HG02642 (cell line): ENCODE data around the gene RNF167.

Source experiments
- ATAC-seq: cut with Tn5 transposase; IDR thresholded peaks from one replicate; pipeline ENCODE4 v1.9.1; 2021; ENCODE audit warnings: mild to moderate bottlenecking; ENCODE audit not compliant: unreplicated experiment, poor library complexity

RNF167 gene

DNA sequence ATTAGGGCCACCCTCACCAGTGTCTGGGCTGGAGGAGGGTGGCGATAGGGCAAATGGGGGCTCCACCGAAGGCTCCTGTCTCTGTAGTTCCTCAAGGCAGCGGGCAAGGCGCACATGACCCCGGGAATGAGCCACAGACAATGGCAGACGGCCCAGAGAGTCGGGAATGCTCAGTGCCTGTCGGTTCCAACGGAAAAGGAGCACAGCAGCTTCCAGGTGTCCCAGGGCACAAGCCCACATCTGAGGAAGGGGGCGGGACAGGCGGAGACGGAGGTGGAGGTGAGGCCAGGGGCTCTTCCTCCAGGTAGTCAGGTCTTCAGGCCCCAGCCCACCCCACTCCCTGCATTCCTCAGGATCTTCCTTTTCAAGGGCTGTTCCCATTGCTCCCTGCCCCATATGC lies 32.7 kb downstream of the RNF167 start:
- no peak for ATAC-seq

DNA sequence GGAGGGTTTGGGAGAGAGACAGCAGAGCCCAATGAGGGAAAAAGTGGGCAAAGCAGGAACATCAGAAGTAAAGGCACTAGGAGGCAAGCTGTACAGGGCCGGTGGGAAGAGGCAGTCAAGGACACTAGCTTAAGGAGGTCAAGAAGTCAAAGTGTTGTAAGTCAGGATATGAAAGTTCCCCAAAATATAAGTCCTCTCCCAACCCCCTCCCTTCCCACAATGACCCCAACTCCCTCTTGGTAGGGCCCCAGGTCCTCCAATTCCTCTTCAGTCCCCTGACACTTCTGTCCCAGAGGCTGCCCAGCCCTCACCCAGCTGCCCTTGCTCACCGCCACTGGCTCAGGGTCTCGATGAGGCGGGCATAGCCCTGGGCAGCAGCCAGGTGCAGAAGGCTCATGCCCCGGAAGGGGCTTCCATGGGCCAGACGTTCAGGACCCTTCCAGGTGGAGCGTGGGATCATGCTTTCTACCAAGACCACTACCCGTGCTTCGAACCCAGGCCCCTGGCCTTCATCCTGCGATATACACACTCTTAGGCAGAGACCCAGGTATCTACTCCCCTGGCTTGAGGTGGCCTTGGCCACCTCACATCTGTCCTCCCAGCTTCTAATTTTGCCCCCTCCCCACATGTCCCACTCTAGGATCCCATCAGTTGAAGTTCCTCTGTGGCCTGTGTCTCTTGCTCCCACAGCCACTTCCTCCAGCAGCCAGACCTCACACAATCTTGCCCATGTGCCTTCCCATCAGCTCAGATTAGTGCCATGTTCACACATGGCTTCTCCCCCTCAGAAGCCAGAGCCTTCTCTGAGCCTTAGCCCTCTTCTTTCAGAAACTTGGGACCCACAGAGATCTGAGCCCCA lies 33.4 kb downstream of the RNF167 start:
- no peak for ATAC-seq

DNA sequence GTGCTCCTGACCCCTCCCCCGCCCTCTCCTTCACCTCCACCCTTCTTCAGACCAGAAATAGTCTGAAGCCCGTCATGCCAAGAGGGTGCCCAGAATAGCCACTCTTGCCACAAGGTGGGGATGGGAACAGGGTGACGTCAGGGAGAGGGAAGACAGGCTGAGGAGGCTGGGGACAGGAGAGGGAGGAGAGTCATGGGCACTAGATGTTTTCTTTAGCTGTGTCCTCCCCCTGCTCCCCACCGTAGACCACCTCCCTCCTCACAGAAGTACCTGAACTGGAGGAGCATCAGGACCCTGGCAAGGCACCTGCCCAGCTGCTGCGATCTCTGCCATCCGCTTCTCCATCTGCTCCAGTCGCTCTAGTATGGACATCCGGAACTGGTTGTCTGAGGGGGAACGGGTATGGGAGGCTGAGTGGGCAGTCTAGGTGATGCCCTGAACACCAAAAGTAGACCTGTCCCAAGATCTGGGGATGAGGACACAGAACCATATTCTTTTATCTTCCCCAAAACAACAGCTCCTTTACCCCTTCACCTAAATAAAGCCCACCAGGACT lies 34.1 kb downstream of the RNF167 start:
- ATAC-seq: no peak

DNA sequence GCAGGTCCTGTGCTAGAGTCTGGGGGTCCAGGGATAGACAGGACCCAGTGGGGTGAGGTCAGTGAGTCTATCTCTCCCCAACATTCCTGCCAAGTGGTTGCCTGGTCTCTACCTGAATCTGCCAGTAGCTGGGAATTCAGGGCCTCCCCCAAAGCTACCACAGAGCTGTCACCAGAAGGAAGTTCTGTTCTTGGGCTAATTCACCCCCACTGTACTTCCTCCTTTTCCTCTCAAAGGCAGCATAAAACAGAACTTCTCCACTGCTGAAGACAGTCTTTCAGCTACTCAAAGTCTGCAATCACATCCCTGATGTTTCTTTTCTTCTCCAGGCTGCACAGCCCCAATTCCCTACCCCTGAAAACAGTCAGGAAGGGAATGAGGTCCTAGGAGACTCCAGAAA lies 38.7 kb downstream of the RNF167 start:
- no peak for ATAC-seq

DNA sequence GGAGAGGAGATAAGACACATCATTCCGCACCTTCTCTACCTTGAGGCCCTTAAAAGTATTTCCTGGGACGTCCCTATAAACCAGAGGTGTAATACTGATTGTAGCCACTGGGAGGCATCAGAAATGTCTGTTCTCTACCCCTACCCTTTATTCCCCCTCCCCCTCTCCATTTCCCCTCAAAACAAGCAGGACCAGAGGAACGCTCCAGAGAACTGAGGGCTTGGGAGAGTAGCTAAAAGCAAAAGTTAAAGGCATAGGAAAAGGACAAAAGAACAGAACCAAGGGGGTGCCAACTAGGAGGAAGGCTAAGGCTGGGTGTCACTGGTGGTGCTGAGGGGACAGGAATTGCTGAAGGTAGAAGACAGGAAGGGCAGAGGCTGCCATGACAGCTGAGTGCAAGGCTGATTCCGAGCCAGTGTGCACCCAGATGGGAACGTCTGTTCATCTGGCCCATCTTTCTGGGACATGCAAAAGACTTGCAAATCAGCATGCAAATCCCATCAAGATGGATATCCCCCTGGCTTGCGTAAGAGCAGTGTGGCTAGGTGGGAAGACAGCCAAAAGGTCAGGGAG lies 40.7 kb downstream of the RNF167 start:
- no peak for ATAC-seq

DNA sequence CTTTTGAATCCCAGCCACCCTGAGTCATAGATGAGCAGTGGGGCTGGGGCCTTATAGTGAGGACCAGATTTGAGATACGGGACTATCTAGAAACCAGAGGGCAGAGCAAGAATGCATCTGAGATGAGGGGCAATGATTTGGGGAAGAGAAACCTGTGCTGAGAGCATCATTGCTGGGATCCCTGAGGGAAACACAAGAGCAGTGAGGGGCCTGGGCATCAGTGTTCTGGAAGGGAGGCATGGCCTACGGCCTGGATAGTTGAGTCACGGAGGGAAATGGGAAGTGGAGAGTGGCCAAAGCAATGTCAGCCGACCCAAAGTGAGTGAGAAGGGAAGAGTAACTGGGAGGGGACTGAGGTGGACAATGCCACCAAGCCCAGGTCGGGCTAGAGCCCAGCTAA lies 42.2 kb downstream of the RNF167 start:
- ATAC-seq: no peak

DNA sequence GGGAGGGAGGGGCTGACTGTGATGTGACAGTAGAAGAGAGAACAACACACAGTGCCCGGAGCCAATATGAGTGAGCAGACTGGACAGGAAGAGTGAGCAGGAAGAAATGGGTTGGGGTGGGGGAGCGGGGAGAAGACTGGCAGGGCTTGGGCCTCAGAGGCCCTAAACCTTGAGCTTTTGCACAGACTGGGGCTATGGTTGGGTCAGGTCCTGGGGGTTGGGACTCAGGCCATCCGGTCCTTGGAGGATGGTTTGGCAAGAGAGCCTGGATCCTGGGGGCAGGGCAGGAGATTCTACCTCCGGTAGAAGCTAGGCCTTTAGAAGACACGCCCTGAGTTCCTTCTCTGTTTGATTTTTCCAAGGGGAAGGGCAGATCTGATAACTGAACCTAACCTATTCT lies 46.3 kb downstream of the RNF167 start:
- no peak for ATAC-seq

DNA sequence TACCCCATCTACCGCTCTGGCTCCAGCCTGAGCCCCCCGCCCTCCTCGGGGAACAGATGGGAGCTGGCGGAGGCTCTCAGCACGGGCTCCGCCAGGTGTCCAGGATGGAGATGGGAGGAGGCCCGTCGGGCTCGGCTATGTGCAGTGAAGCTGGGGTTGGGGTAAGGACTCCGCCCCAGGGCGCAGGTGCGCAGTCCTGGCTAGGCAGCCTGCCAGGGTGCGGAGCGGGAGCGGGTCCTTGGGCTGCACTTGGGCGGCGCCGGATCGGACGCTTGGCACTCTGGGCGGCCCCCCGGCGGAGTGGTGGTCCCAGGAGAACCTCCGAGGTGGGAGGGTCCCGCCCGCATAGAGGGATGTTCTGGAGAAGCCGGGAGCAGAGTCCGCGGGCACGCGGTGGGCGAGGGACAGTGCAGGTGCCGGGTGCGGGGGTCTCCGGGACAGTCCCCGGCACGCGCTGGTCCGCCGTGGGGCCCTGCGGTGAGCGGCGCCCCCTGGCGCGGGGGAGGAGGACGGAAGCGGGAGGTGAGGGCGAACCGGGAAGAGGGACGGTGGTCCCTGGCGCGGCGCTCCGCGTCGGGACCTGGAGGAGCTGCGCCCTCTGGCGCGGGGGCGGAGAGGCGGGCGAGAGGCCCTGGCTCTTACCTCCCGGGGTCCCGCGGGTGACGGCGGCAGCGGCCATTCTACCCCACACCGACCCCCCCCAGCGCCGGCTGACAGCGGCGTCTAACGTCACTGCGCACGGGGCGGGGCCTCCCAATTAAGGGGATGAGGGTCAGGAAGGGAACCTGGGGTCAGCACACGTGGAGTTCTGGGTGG lies 47.1 kb downstream of the RNF167 start, which contains the start of gene CAMTA2:
TSS of gene CAMTA2 (minus strand) at position 725 of the 816 bp plus-strand sequence. CDS start 1,453 bp downstream, outside the sequence.
- peak; percentile 77 for ATAC-seq

DNA sequence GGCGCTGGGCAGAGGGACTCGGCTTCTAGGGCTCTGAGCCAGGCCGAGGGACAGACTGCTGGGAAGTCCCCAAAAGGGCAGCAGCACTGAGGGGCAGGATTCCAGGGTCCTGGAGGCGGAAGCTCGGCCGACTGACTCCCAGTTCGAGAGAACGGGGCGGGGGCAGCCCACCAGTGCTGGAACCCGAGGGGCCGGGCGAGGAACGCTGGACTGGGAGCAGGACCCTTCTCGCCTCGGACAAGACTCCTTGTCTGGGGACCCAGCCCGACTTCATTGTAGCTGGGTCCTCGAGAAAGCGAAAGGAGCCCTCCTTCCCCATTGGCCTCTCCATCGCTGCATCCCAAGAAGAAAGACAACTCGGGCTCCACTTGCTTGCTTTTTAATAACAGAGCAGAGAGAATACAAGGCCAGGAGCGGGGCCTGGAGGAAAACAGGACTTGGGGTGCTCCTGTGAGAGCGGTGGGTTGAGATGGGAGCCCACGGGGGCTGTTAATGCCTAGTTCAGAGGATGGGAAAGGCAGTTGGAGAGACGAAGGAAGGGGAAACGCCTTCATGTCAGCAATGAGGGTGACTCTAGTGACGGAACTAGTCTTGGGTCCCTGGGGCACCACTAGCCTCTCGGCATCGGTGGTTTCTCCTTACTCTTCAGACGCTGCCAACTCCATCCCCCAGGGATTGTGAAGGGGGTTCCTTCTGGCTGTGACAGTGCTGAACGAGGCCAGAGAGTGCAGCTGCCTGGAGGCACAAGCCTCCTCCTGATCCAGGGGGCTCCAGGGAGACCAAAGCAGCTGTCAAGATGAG lies 47.9 kb downstream of the RNF167 start:
- no peak for ATAC-seq

DNA sequence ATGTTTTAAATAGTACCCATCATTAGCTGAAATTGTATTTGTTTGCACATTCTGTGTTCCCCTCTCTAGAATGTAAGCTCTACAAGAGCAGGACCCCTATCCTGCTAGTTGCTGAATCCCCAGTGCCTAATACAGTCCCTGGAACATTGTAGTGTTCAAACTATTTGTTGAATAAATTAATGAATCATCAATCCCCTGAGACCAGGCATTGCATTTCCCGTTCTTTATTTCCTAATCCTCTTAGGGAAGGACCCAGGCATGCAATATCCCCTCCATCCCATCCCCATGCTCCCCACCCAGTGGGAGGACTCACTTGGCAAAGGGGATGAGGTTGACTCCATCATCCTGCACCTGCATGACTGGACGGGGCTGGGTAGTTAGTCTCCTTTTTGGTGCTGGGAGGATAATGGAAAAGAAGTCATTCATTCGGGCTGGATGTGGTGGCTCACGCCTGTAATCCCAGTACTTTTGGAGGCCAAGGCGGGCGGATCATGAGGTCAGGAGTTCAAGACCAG lies 54.1 kb downstream of the RNF167 start:
- no peak for ATAC-seq
